ENCODE results near the gene HTR1E. TPM values are rescaled to one million over a fixed set of nuclear protein-coding genes. Genes with fewer than 3 reads are reported as not detected.

Gene HTR1E
- total and polyA plus RNA-seq, 3 donors from 2014 or later = 0.39 to 0.87 (median 0.40) TPM

- Histone ChIP-seq H3K4me1 (no peaks in the 10 kb centered on the region), H3K9me3 (no peaks in the 10 kb centered on the region), H3K27ac (no peak overlapping the region), H3K36me3 (ENCODE audit: low read depth, missing control alignments) (no peaks in the 10 kb centered on the region), H3K4me3 (no peak overlapping the region), H3K27me3 (no peaks in the 10 kb centered on the region)
- no peak for TF ChIP-seq CTCF (IDR thresholded peaks at IDR 0.05)
- no peak for TF ChIP-seq POLR2A (IDR thresholded peaks at IDR 0.05)
- intact Hi-C loops (cut with DNase I; ENCODE audit: low total_unique reads) = no loop called here
- DNase-seq = no peak
- WGBS, 2 donors = 83 to 88% methylated on average over 8 of the region's 8 CpGs
These were observed 24.3 kb downstream of the HTR1E start for GRCh38 chr6:86961455-86962200.

DNA sequence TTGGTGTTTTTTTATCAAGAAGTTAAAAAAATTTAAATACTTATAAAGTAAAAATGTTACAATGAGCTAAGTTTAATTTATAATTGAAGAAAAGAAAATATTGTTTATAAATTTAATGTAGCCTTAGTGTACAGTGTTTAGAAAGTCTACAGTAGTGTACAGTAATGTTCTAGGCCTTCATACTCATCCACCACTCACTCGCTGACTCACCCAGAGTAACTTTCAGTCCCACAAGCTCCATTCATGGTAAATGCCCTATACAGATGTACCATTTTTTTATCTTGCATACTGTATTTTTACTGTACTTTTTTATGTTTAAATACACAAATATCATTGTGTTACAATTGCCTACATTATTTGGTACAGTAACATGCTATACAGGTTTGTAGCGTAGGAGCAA is 26.0 kb downstream of the HTR1E start:
- DNase-seq = no peak
- WGBS, 2 donors = 93 to 98% methylated on average over 2 of the region's 2 CpGs
- Histone ChIP-seq H3K4me1 (no peaks in the 10 kb centered on the region), H3K36me3 (ENCODE audit: low read depth, missing control alignments) (no peaks in the 10 kb centered on the region), H3K27ac (no peak overlapping the region), H3K4me3 (no peak overlapping the region), H3K27me3 (no peaks in the 10 kb centered on the region), H3K9me3 (no peaks in the 10 kb centered on the region)
- intact Hi-C loops (cut with DNase I; ENCODE audit: low total_unique reads) = no loop called here
- TF ChIP-seq POLR2A (IDR thresholded peaks at IDR 0.05) = no peak
- TF ChIP-seq CTCF (IDR thresholded peaks at IDR 0.05) = no peak

DNA sequence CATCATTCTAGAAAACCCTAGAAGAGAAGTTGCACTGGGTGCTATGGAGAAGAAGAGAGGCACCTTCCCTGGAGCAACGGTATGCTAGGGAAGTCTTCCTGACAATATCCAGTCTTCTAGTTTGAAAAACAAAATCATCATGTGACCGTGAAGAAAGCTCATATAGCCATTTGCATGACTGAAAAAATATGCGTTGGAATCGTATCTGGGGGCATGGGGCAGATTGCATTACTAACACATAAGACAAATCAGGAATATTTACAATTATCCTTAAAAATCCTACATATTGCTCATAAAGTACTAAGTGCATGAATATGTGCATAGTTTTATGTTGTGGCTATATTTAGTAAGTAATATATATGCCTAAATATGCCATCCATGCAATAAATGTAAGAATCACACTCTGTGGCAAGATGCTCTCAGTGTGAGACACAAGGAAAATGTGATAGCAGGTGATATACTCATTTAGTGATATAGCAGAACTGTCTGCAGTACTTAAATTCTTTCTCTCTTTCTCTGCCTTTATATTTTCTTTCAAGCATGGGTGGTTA is 26.8 kb downstream of the HTR1E start:
- Histone ChIP-seq H3K4me1 (no peaks in the 10 kb centered on the region), H3K9me3 (no peaks in the 10 kb centered on the region), H3K4me3 (no peak overlapping the region), H3K36me3 (ENCODE audit: low read depth, missing control alignments) (no peaks in the 10 kb centered on the region), H3K27me3 (no peaks in the 10 kb centered on the region), H3K27ac (no peak overlapping the region)
- intact Hi-C loops (cut with DNase I; ENCODE audit: low total_unique reads) = no loop called here
- no peak for DNase-seq
- 91 to 94% methylated on average over 4 of the region's 4 CpGs for WGBS, 2 donors
- TF ChIP-seq CTCF (IDR thresholded peaks at IDR 0.05) (no peak), POLR2A (IDR thresholded peaks at IDR 0.05) (no peak)

DNA sequence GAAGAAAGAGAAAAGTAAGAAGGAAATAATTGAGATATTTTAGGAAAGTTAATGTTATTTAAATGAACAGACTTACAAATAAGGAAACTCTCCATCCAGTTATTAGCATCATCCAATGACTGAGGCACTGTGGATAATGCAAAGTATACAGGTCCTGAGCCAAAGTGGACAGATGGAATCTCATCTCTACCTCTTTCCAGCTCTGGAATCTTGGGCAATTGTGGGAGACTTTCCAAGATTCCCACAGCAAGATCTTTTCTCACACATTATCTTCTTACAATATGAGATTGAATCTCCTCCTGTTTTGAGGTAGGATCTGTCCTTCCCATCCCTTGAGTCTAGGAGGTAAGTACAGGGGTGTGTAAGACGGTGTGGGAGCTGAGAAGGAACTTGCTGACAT is 28.9 kb downstream of the HTR1E start:
- intact Hi-C loops (cut with DNase I; ENCODE audit: low total_unique reads) = no loop called here
- WGBS, 2 donors = 75 to 83% methylated on average over 1 of the region's 1 CpG
- H3K9me3 ChIP-seq = no peaks in the 10 kb centered on the region
- TF ChIP-seq CTCF (IDR thresholded peaks at IDR 0.05) (no peak), POLR2A (IDR thresholded peaks at IDR 0.05) (no peak)
- no peak overlapping the region for H3K27ac ChIP-seq
- H3K4me3 ChIP-seq = no peak overlapping the region
- H3K27me3 ChIP-seq = no peaks in the 10 kb centered on the region
- no peaks in the 10 kb centered on the region for H3K4me1 ChIP-seq
- no peaks in the 10 kb centered on the region for H3K36me3 ChIP-seq (ENCODE audit: low read depth, missing control alignments)
- DNase-seq = no peak

DNA sequence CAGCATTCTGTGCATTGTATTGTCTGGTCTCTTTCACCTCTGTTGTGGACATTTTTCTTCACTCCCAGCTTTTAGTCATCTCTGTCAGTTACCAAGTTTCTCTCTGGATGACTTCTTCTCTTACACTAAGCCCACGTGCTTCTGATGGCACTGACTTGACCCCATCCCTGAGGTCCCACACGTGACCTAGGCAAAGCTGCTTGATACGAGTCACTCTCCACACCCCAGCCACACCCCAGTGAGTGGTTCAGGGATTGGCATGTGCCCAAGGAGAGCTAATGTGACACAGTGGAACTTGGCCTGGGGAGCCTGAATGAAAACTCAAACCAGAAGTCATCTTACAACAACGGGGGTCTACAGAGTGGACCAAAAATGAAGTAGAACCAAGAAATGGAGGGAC is 32.2 kb downstream of the HTR1E start:
- Histone ChIP-seq H3K4me1 (no peaks in the 10 kb centered on the region), H3K4me3 (no peak overlapping the region), H3K27ac (no peak overlapping the region), H3K36me3 (ENCODE audit: low read depth, missing control alignments) (no peaks in the 10 kb centered on the region), H3K9me3 (no peaks in the 10 kb centered on the region), H3K27me3 (no peaks in the 10 kb centered on the region)
- WGBS, 2 donors = 84 to 93% methylated on average over 4 of the region's 4 CpGs
- TF ChIP-seq POLR2A (IDR thresholded peaks at IDR 0.05) (no peak), CTCF (IDR thresholded peaks at IDR 0.05) (no peak)
- DNase-seq = no peak
- intact Hi-C loops (cut with DNase I; ENCODE audit: low total_unique reads) = no loop called here

Data from testis (tissue), 3 donors.